Activated naive CD4-positive, alpha-beta T cell treated with anti-CD3 and anti-CD28 coated beads, Interleukin-2, amount 50 U/mL, for 72 hours (primary cell): ENCODE results near the gene POP5. TPM values are rescaled to one million over a fixed set of nuclear protein-coding genes. Genes with fewer than 3 reads are reported as not detected.

Experiments
- ATAC-seq, 2 donors: fragments of 150-1000 bp; cut with Tn5 transposase; 2 replicates each; pipeline ENCODE4 v1.10.0; 2021; ENCODE audit warnings: mild to moderate bottlenecking in 2 of 2, moderate library complexity in 2 of 2
- DNase-seq, 2 donors: peaks; one replicate each; pipeline ENCODE4 v3.0.0; 2021 to 2022; ENCODE audit warnings: low spot score in 2 of 2
- H3K27ac Mint-ChIP-seq, 2 donors: one replicate each; pipeline ENCODE4 v1.8.0; 2022; ENCODE audit warnings: mild to moderate bottlenecking in 2 of 2, mixed read lengths in 2 of 2
- H3K36me3 Mint-ChIP-seq, 2 donors: one replicate each; pipeline ENCODE4 v1.8.0; 2022; ENCODE audit warnings: mixed read lengths in 2 of 2
- H3K9me3 Mint-ChIP-seq, 2 donors: one replicate each; pipeline ENCODE4 v1.8.0; 2022; ENCODE audit warnings: mixed read lengths in 2 of 2
- total RNA-seq, 2 donors: library from RNA; stranded (reverse); gene quantifications; one replicate each; pipeline ENCODE4 v1.2.3, GENCODE V29; 2022

The POP5 gene
- total RNA-seq, 2 donors from 2014 or later = 34.7 to 51.5 TPM

DNA sequence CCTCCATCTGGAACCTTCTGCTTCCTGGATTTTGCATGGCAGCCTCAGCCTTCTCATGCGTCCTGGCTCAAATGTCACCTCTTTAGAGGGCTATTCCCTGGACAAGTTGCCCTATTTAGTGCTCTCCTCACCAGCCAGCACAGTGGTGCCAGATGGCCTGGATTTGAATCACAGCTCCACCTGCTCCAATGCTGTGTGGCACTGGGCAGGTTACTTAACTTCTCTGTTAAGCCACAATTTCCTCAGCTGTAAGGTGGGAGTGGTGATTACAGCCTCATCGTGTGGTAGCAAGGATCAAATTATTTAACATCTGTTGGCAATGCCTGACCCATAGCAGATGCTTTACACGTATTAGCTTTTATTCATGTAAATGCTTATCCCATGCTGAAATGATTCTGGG, 16.7 kb upstream of the POP5 start:
- ATAC-seq (no peak), DNase-seq (no peak)
- Mint-ChIP-seq H3K9me3 (no peaks in the 10 kb centered on the region), H3K36me3 (no peaks in the 10 kb centered on the region), H3K27ac (no peak overlapping the region)

DNA sequence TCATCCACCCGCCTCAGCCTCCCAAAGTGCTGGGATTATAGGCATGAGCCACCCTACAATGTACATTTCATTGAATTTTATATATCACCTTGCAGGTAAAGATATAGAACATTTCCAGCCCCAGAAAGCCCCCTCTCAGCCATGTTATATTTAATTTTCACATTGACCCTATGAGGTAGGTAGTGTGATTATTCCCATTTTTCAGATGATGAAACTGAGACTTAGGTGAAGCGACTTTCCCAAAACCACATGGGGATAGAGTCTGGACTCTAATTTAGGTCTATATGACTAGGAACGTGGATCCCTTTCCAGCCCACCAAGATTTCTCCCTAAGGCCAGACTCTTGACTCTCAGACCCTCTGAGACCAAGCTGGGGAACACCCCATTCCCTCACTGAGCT, 15.7 kb upstream of the POP5 start:
- ATAC-seq (no peak), DNase-seq (no peak)
- H3K9me3 Mint-ChIP-seq = no peaks in the 10 kb centered on the region
- H3K27ac Mint-ChIP-seq = no peak overlapping the region
- H3K36me3 Mint-ChIP-seq = no peaks in the 10 kb centered on the region

DNA sequence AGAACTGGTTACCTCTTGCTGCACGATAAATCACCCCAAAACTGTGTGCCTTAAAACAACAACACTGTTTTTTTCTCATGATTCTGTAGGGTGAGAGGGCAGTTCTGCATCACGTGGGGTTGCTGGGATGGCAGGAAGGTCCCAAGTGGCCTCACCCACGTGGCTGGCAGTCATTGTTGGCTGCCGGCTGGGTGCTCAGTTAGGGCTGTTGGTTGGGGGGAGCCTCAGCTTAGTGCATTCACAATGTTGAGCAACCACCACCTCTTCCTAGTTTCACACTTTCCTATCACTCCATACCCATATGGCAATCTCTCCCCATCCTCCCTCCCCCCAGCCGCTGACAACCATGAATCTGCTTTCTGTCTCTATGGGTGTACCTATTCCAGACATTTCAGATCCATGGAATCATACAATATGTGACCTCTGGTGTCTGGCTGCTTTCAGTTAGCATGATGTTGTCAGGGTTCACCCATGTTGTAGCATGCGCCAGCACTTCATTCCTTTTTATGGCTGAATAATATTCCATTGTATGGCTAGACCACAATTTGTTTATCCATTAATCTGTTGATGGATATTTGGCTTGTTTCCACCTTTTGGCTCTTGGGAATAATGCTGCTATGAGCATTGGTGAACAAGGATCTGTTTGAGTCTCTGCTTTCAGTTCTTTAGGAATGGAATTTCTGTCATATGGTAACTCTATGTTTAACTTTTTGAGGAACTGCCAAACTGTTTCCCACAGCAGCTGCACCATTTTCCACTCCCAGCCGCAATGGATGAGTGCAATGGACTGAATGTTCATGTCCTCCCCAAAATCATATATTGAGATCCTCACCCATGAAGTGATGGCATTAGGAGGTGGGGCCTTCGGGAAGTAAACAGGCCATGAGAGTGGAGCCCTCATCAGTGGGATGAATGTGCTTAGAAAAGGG, 11.2 kb upstream of the POP5 start:
- ATAC-seq = no peak
- H3K36me3 Mint-ChIP-seq = no peaks in the 10 kb centered on the region
- no peaks in the 10 kb centered on the region for H3K9me3 Mint-ChIP-seq
- no peak overlapping the region for H3K27ac Mint-ChIP-seq
- DNase-seq = no peak

DNA sequence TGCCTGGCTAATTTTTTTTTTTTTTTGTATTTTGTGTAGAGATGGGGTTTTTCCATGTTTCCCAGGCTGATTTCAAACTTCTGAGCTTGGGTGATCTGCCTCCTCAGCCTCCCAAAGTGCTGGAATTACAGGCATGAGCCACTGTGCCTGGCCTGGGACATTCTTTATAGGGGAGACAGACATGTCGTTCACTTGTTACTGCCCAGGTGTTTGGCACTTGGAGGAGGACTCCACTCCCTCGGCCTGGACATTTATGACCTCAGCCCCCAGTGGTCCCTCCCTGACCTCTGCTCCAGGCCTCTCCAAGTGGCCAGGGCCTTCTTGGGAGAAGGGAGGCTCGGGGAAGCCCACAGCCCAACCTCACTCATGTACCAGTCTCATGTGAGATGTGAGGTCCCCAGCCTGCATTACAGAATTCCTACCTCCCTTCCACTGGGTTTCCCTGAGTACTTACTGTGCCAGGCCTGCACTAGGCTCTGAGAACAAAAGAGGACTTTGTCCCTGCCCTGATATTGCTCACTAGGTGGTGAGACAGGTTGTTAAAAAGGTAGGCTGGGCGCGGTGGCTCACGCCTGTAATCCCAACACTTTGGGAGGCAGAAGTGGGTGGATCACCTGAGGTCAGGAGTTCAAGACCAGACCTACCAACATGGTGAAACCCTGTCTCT, 9.7 kb upstream of the POP5 start:
- DNase-seq = no peak
- no peak for ATAC-seq

DNA sequence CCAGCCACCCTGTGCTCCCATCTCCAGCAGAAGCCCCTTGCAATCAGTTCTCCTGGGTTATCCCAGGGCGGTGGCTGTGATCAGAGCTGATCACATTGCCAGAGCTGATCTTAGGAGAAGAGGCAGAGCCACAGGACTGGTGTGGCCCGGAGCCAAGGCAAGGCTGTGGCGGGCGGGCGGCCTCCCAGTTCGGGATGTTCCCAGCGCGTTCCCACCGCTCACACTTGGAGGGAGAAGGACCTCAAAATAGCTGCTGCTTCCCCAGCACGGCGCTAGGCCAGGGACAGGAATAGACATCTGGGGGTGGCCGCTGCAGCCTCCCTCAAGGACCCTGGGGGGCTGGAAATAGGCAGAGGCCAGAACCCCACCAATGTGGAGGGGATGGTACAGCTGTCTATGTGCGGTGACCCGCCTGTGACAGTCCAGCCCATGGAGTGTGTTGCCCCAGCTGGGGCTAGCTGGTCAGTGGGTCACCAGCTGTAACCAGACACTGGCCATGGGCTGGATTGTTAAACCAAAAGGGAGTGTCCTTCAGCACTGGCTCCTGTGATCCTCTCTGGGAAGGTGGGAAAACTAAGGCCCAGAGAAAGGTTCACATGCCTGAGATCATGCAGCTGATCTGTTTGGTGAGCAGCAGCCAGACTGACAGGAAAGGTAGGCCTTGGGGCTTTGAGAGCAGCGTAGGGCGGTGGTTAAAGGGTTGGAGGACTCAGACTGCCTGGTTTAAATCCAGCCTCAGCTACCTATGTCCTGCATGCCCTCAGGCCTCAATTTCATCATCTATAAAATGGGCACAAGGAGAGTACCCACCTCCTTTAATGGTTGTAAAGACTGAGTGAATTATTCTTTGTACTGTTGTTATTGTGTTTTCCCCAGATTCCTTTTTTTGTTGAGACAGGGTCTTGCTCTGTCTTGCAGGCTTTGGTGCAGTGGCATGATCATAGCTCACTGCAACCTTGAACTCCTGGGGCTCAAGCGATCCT, 8.0 kb upstream of the POP5 start:
- DNase-seq (no peak), ATAC-seq (no peak)
- no peaks in the 10 kb centered on the region for H3K36me3 Mint-ChIP-seq
- no peaks in the 10 kb centered on the region for H3K9me3 Mint-ChIP-seq
- no peak overlapping the region for H3K27ac Mint-ChIP-seq

More for the DNA sequence above, 9.7 kb upstream of the POP5 start:
- no peaks in the 10 kb centered on the region for H3K36me3 Mint-ChIP-seq
- no peak overlapping the region for H3K27ac Mint-ChIP-seq
- no peaks in the 10 kb centered on the region for H3K9me3 Mint-ChIP-seq

DNA sequence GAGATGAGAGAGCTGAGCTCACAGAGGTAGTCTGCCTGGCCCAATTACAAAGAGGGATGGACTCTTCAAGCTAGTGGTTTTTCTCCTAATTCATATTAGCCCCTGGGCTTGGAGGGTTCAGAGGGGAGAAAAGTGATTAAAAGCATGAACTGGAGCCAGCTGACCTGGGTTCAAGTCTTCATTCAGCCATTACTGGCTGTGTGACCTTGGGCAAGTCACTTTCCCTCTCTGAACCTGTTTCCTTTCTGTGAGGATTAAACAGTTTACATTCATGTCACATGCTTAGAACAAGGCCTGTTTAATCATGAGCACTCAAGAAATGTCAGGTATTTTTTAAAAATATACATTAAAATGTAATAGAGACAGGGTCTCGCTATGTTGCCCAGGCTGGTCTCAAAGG, 7.2 kb upstream of the POP5 start:
- no peak overlapping the region for H3K27ac Mint-ChIP-seq
- ATAC-seq (no peak), DNase-seq (no peak)
- no peaks in the 10 kb centered on the region for H3K36me3 Mint-ChIP-seq
- H3K9me3 Mint-ChIP-seq = no peaks in the 10 kb centered on the region

DNA sequence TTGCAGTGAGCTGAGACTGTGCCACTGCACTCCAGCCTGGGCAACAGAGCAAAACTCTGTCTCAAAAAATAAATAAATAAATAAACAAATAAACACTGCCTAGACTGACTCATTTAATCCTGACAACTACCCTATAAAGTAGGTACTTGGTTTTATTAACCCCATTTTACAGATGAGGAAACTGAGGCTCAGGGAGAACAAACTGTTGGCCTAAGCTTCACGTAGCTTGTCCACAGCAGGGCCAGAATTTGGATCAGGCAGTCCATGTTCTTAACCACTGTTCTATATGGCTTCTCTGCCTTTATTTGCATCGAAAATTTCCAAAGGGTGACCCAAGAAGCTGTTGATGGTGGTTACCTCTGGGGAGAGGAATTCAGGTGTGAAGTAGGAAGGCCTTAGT, 5.7 kb upstream of the POP5 start:
- no peak for ATAC-seq
- no peak for DNase-seq
- Mint-ChIP-seq H3K36me3 (no peaks in the 10 kb centered on the region), H3K27ac (no peak overlapping the region), H3K9me3 (no peaks in the 10 kb centered on the region)

DNA sequence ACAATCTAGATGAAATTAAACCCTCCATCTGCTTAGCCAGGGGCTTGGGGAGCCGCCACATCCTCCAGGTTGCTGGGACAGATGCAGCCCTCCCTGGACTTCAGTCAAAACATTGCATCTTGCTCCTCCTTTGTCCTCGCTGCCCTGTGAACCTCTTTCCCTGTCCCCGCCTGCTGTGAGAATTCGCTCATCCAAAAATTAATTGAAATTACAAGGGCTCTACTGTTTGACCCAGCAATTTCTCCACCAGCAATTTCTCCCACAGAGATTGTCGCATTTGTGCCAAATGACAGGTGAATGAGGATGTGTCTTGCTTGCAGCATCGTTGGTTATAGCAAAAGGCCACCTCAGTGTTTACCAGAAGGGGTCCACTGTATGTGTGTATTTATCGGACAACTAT, 5.0 kb upstream of the POP5 start:
- ATAC-seq (no peak), DNase-seq (no peak)
- Mint-ChIP-seq H3K9me3 (no peaks in the 10 kb centered on the region), H3K27ac (no peak overlapping the region), H3K36me3 (peaks cover under 1 to 6% of the 10 kb centered on the region in 2 donors)

DNA sequence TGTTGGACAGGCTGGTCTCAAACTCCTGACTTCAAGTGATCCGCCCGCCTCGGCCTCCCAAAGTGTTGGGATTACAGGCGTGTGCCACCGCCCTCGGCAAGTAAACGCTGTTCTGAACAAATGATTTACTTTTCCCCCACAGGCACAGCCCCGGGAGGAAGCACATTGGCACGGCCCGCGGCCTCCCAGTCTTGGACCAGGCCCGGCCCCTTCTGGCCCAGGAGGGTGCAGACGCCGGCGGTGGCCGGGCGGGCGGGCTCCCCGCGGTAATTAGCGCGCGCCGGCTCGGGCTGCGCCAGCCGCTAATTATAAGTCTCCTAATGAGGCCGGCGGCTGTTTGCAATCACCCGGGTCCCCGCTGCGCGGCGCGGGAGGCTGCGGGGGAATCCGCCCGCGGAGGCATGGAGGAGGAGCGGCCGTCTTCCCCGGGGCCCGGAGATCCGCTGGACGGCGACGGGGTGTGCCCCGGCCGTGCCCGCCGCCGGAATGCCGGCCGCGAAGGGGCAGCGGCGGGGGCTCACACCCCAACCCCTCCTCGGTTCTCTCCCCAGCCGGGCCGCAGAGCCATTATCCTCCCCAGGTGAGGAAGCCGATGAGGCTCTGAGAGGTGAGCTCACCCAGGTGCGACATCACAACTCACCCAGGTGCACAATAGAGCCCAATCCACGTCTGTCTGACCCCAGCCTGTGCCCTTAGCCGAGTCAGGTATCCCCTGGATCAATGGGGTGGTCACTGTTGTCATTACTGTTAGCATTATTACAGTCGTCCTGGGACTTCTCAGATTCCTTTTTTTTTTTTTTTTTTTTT, 3.3 kb upstream of the POP5 start:
- H3K27ac Mint-ChIP-seq = no peak overlapping the region
- peak in 1 of 2 donors; percentile 20 for ATAC-seq
- no peaks in the 10 kb centered on the region for H3K9me3 Mint-ChIP-seq
- peak in 1 of 2 donors; percentile 63 for DNase-seq
- H3K36me3 Mint-ChIP-seq = peaks cover 10 to 17% of the 10 kb centered on the region in 2 donors

DNA sequence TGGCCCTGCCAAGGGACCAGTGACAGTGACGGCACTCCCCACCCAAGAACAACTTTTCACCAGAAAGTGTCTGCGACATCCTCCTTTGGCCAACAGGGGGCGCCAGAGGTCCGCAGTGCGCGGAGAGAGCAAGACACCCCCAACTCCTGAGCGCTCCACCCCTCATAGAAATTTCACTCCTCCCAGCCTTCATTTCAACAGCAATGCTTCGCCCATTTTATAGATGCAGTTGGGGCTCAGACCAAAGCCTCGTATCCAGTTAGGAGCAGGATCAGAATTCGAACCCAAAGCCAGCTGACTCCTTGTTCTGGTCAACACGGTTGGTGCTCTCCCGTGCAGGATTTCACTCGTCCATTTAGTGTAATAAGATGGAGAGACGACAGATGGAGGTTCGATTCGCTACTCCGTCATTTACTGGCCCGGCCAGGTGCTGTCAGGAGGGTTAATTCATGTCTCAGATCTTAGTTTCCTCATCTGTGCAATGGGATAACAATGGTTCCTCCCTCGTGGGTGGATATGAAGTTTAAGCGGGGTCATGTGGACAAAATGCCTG, 2.4 kb upstream of the POP5 start:
- peak overlapping the region in 1 of 2 donors; percentile 3 for H3K27ac Mint-ChIP-seq
- ATAC-seq (peak; percentile 13 to 35), DNase-seq (peak; percentile 78 to 91)
- H3K9me3 Mint-ChIP-seq = no peaks in the 10 kb centered on the region
- H3K36me3 Mint-ChIP-seq = peaks cover 10 to 17% of the 10 kb centered on the region in 2 donors

DNA sequence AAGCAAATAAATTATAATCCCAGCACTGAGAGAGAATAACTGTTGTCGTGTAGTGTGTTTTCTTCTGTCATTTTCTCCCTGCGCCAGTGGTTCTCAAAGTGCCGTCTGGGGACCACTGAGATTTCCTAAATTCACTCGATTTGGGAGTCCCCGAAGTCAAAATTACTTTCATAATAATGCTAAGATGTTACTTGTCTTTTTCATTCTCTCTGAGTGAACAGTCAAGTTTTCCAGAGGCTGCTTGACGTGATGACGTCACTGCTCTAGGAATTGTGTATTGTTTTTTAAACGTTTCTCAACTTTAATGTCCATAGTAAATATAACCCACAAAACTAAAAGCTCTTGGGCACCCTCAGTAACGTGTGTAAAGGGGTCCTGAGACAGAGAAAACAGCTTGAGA, 796 bp upstream of the POP5 start:
- Mint-ChIP-seq H3K27ac (peak overlapping the region; percentile 95 to 96), H3K36me3 (peaks cover 10 to 17% of the 10 kb centered on the region in 2 donors), H3K9me3 (no peaks in the 10 kb centered on the region)
- DNase-seq (no peak), ATAC-seq (no peak)

DNA sequence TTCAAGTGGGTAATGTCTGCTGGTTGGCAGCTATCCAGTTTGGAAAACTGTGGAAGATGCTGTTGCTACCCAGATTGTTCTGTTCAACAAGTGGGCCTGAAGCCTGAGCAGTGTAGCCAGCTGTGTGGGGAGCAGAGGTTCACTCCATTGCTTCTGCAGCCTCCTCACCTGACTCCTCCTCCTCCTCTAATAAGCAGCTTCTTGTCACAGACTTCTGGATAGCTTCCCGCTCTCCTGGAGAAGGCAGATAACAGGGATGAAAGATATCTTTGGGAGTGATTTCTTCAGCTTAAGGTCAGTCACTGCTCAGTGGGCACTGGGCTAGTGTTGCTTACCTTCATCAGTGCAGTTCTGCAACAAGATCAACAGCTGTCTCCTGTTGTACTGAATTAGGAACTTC, 2.0 kb downstream of the POP5 start:
- no peak overlapping the region for H3K27ac Mint-ChIP-seq
- H3K9me3 Mint-ChIP-seq = no peaks in the 10 kb centered on the region
- ATAC-seq (no peak), DNase-seq (no peak)
- peaks cover 14 to 21% of the 10 kb centered on the region in 2 donors for H3K36me3 Mint-ChIP-seq

DNA sequence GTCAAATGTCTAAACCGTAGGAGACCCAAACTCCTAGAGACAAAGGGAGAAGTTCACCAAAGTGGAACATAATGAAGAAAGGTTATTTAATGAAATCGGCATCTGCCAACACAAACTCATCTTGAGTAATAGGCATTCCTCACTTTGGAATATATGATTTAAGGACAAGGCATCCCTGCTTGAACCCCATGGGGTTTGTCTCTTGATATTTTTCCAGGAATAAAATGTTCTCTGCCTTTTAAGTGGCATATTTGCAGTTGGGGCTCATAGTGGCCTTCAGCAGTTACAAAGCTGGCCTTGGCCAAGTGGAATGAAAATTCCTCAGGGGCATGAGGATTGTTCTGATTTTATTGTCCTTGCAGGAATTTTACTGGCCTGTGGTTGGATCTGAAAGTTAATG, 7.1 kb downstream of the POP5 start:
- Mint-ChIP-seq H3K9me3 (no peaks in the 10 kb centered on the region), H3K36me3 (peaks cover 10 to 25% of the 10 kb centered on the region in 2 donors), H3K27ac (peak overlapping the region; percentile 72 to 90)
- DNase-seq = no peak
- ATAC-seq = no peak

DNA sequence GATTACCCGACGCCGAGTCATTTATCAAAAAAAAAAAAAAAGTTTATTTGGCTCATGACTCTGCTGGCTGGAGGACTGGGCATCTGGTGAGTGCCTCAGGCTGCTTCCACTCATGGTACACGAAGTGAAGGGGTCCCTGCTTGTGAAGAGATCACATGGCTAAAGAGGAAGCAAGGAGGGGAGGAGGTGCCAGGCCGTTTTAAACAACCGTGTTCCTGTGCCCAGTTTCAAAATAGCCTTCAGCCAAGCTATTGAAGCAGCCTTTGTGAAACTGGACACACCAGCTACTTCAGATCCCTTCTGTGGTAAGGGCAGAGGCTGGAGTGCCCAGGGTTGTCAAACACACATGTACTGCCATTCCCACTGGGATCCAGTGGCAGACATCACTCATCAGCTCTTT, 7.6 kb downstream of the POP5 start:
- H3K27ac Mint-ChIP-seq = peak overlapping the region in 1 of 2 donors; percentile 90
- no peaks in the 10 kb centered on the region for H3K9me3 Mint-ChIP-seq
- ATAC-seq (no peak), DNase-seq (no peak)
- H3K36me3 Mint-ChIP-seq = peaks cover 10 to 25% of the 10 kb centered on the region in 2 donors

DNA sequence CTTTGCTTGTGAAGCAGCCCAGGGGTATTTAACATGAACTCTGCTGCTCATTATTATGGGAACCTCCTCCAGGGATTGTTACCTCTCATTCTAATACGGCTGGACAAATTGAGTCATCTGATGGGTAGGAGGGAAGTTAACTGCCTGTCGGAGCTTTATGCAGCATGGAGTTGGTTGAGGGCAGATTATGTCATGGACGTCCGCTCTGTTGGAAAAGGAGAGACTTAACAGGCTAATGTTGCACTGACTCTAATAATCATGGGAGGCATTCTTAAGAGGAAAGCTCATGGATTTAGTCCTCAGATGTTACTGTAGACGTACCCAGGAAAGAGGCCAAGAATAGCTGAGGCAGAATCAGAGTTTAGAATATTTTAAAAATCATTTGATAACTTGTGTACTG, 9.9 kb downstream of the POP5 start:
- H3K36me3 Mint-ChIP-seq = peaks cover 10 to 25% of the 10 kb centered on the region in 2 donors
- no peaks in the 10 kb centered on the region for H3K9me3 Mint-ChIP-seq
- no peak for ATAC-seq
- DNase-seq = no peak
- peak overlapping the region; percentile 4 to 71 for H3K27ac Mint-ChIP-seq

DNA sequence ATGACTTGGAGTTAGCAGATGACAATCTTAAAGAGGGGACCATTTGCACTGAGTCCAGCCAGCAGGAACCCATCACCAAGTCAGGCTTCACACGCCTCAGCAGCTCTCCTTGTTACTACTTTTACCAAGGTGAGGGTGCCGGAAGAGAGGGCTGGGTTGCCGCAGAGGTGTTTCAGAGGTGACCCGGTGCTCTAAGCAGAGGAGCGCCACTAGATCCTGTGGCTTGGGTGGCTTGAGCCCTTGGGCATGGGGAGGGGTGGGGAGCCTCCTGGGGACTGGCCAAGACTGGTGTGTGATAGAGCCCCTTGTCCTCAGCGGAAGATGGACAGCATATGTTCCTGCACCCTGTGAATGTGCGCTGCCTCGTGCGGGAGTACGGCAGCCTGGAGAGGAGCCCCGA, 17.7 kb downstream of the POP5 start:
- no peak for DNase-seq
- H3K36me3 Mint-ChIP-seq = peaks cover 0 to 23% of the 10 kb centered on the region in 2 donors
- no peaks in the 10 kb centered on the region for H3K9me3 Mint-ChIP-seq
- no peak for ATAC-seq
- H3K27ac Mint-ChIP-seq = peak overlapping the region; percentile 31 to 70
